Heart right ventricle (tissue), 16 donors: ENCODE measurements around the gene ITPKB. TPM values are rescaled to one million over a fixed set of nuclear protein-coding genes. Genes with fewer than 3 reads are reported as not detected.

Experiments used
- ATAC-seq, 8 donors: fragments of 200-7000 bp; cut with Tn5 transposase; one replicate each; pipeline ENCODE4 v1.9.1; 2020; ENCODE audit warnings: mild to moderate bottlenecking in 8 of 8, moderate library complexity in 8 of 8, moderate number of reproducible peaks in 1 of 8
- DNase-seq, 2 donors: peaks; one replicate each; pipeline ENCODE4 v3.0.0-alpha.2; 2020
- H3K27ac ChIP-seq, 10 donors: fragments of 200-600 bp; sonication (generic) in 2 of 10; one replicate each; pipeline versions ENCODE4 v1.5.0 to v1.8.0; 2020 to 2022; ENCODE audit warnings: mild to moderate bottlenecking in 3 of 10
- H3K27me3 ChIP-seq, 7 donors: fragments of 200-600 bp; one replicate each; pipeline ENCODE4 v1.8.0; 2021 to 2022; ENCODE audit warnings: mild to moderate bottlenecking in 2 of 7
- H3K36me3 ChIP-seq, 9 donors: fragments of 200-600 bp; sonication (generic) in 1 of 9; one replicate each; pipeline versions ENCODE4 v1.5.0 to v1.8.0; 2020 to 2022; ENCODE audit warnings: mild to moderate bottlenecking in 2 of 9
- H3K4me1 ChIP-seq, 9 donors: fragments of 200-600 bp; sonication (generic) in 1 of 9; one replicate each; pipeline versions ENCODE4 v1.5.0 to v1.8.0; 2020 to 2022; ENCODE audit warnings: mild to moderate bottlenecking in 4 of 9
- H3K4me3 ChIP-seq, 10 donors: fragments of 200-600 bp; sonication (generic) in 2 of 10; one replicate each; pipeline versions ENCODE4 v1.5.0 to v1.8.0; 2020 to 2022; ENCODE audit warnings: mild to moderate bottlenecking in 7 of 10, moderate library complexity in 2 of 10
- H3K9me3 ChIP-seq, 11 donors: fragments of 200-600 bp in 10 of 11; sonication (generic) in 2 of 11; one replicate each; pipeline versions ENCODE4 v1.5.0 to v1.8.0; 2013 to 2022; ENCODE audit warnings: mild to moderate bottlenecking in 2 of 11, control low read depth in 1 of 11, moderate library complexity in 1 of 11
- WGBS, 2 donors: extraction: QIAGEN DNeasy Blood & Tissue Kit; methylation state at CpG; one replicate each; pipeline ENCODE4 v1.1.7; 2013; ENCODE audit warnings: inconsistent platforms in 1 of 2; 5-methylcytosine and 5-hydroxymethylcytosine counted together
- intact Hi-C, 10 donors: fragments of 100-400 bp; cut with DNase I; formaldehyde crosslinking; loops; one replicate each; pipeline versions ENCODE4 v1.11.1 to v1.14.2; 2022
- polyA plus RNA-seq, 2 donors: library from polyadenylated mRNA; stranded (reverse); fragments of 200-250 nt; gene quantifications; one replicate each; pipeline ENCODE4 v1.2.3, GENCODE V29; 2013
- total RNA-seq, 10 donors: library from RNA; stranded (reverse); fragmentation: NEBNext Ultra II Directional in 3 of 10; extraction: Animal tissue kit (Norgen Biotek cat#: 25700) in 3 of 10; gene quantifications; one replicate each; pipeline versions ENCODE4 v1.2.1 to v1.2.4, GENCODE V29; 2021 to 2023
- TF ChIP-seq, protein P1 (sequence below), 9 donors: fragments of 200-600 bp; sonication (generic) in 2 of 9; IDR thresholded peaks; one replicate each; pipeline versions ENCODE4 v1.5.0 to v1.8.0; 2021 to 2022; ENCODE audit warnings: antibody characterized with exemption in 9 of 9, mild to moderate bottlenecking in 5 of 9, moderate library complexity in 1 of 9
- donor health status: Arrhythmogenic right ventricular cardiomyopathy.
- donor health status: ischemic (EF 13 %, LVEDD 7.1; RV severe dilation, severe dysfunction).
- donor health status: healthy with polysubstance abuse.
- donor health status: DM: no; HTN: yes; CAD: no.
- donor health status: DM: no; HTN: no; CAD: no.
- donor health status: ischemic (EF 25% LVEDD 6.9; RV normal size, moderate dysfunction).
- donor health status: ischemic (EF 25% LVEDD 5.7; RV mildly dilated, moderate dysfunction).
- donor health status: healthy.
- donor health status: DM: yes; HTN: yes; CAD: no.
- donor health status: Ischemic cardiomyopathy.
- donor health status: ischemic (EF 35%, LVEDD 5.7; RV mildly dilated, moderate dysfunction).
- donor health status: nonischemic (EF 11% LVEDD 7.7; RV severe dilation, severe dysfunction).
- donor health status: DM: yes; HTN: yes; CAD: no.
- donor health status: PGD.
- donor health status: ischemic (EF 29% LVEDD 5.4; RV normal size, mild dysfunction).
- donor health status: nonischemic (EF 23%, LVEDD 6.1; RV moderate dilation, normal function).

ITPKB gene
- total and polyA plus RNA-seq, 12 donors: 4.5 to 30.5 (median 16.1) TPM

DNA sequence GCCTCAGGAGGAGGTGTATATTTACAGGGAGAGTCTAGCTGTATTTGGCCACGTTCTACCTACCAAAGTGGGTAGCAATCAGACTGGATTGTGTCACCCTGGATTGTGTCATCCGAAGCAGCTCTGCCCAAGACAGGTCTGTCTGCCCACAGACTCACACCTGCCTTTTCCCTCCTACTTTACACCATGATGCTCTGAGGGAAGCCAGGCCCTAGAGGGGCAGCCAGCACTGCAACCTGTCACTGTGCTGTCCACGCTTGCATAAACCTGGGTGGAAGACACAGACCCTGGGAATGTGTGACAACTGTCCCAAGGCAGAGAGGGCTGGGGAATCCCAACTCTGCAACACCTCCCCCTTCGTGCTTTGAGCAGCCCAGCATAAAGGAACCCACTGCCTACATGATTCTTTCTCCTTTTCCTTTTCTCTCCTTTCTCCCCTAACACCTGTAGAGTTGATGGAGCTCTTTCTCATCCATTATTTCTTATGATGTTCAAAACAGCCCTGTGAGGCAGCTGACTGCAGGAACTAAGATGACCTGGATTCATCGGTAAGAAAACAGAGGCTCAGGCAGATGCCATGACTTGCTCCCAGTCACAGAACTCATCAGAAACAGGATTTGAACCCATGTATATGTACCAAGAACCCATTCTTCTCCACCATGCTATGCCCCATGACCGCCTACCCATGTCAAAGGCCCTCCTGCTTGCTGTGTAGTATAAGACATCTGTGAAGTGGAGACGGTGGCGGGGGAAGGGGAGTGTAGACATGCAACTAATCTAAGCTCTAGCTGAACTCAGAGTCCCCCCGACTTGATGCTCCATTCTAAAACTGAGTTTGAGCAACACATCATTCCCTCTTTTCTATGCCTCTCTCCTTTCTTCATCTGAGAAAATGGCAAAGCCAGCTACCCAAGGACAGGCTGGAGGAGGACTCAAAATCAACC lies 55.9 kb downstream of the ITPKB start:
- Histone ChIP-seq H3K27me3 (no peaks in the 10 kb centered on the region), H3K36me3 (peaks cover 0 to 4% (median 0%) of the 10 kb centered on the region in 9 donors), H3K4me1 (peaks cover 0 to 100% (median 74%) of the 10 kb centered on the region in 9 donors), H3K4me3 (no peak overlapping the region), H3K9me3 (no peaks in the 10 kb centered on the region), H3K27ac (peak overlapping the region in 2 of 10 donors; percentile 88 to 92)
- WGBS, 2 donors: 88% methylated on average over 9 of the region's 9 CpGs
- DNase-seq (no peak), ATAC-seq (no peak)
- intact Hi-C loops: loop anchor here in 3 of 10 donors (5.0 to 10.0 kb wide), 2 partner anchors 36 to 48 kb away; no protein-coding TSS in a partner anchor
- TF ChIP-seq, protein P1, sequence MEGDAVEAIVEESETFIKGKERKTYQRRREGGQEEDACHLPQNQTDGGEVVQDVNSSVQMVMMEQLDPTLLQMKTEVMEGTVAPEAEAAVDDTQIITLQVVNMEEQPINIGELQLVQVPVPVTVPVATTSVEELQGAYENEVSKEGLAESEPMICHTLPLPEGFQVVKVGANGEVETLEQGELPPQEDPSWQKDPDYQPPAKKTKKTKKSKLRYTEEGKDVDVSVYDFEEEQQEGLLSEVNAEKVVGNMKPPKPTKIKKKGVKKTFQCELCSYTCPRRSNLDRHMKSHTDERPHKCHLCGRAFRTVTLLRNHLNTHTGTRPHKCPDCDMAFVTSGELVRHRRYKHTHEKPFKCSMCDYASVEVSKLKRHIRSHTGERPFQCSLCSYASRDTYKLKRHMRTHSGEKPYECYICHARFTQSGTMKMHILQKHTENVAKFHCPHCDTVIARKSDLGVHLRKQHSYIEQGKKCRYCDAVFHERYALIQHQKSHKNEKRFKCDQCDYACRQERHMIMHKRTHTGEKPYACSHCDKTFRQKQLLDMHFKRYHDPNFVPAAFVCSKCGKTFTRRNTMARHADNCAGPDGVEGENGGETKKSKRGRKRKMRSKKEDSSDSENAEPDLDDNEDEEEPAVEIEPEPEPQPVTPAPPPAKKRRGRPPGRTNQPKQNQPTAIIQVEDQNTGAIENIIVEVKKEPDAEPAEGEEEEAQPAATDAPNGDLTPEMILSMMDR (IDR thresholded peaks at IDR 0.05): no peak

DNA sequence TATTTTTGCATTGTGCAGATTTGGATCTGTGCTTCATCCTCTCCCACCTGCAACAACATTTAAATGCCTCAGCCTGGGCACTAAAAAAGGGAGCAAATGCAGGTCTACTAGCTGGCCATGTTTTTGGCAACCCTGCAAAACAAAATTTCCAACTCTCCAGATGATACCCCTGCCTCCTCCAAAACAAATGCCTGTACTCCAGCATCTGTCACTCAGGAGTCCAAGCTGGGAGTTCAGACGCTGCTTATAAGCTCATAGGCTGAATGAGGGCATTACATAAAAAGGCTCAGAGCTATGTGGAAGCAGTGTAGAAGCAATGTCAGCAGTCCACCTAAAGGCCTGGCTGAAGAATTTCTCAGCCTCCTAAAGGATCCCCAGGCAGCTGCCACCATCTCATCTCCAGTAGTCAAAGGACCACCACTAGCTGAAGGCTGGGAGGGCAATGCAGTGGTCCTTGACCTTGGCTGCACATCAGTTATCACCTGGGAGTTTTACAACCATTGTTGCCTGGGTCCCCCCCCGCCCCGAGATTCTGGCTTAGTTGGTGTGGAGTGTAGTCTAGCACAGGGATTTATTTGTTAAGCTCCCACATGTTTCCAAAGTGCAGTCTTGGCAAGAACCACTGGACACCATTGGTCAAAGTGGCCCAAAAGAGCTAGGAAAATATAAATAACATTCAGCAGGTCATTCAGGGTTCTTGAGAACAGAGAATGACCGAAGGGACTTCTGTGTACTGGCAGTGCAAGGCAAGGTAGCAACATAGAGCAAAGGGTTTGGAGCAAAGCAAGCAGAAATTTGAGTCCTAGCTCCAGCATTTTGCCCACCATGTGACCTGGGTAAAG lies 57.2 kb downstream of the ITPKB start:
- WGBS, 2 donors: 68 to 74% methylated on average over 4 of the region's 4 CpGs
- TF ChIP-seq, protein P1 (IDR thresholded peaks at IDR 0.05): no peak
- peaks cover 0 to 100% (median 74%) of the 10 kb centered on the region in 9 donors for H3K4me1 ChIP-seq
- DNase-seq (no peak), ATAC-seq (no peak)
- H3K36me3 ChIP-seq: peaks cover 0 to 4% (median 0%) of the 10 kb centered on the region in 9 donors
- H3K9me3 ChIP-seq: no peaks in the 10 kb centered on the region
- peak overlapping the region in 6 of 10 donors; percentile 40 to 93 (median 90) for H3K27ac ChIP-seq
- intact Hi-C loops: loop anchor here in 3 of 10 donors (5.0 to 10.0 kb wide), 2 partner anchors 35 to 47 kb away; no protein-coding TSS in a partner anchor
- H3K27me3 ChIP-seq: no peaks in the 10 kb centered on the region
- no peak overlapping the region for H3K4me3 ChIP-seq

DNA sequence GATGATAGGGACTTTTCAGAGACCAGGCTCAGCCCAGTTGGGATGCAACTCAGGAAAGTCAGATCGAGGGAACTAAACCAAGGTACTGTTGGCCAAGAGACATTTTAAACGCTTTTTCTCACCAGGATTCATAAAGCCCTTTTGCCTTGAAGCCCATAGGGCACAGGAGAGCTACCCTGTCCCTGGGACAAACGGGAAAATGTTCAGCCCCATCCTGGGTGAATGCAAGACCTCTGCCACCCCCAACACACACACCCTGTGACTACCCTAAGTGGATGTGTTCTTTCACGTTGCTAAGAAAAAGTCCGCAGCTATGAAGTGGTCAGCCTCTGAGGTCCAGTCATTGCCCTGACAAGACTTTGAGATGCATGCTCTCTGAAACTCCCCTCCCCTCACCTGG lies 58.4 kb downstream of the ITPKB start:
- Histone ChIP-seq H3K9me3 (no peaks in the 10 kb centered on the region), H3K36me3 (peaks cover 0 to 4% (median 0%) of the 10 kb centered on the region in 9 donors), H3K4me1 (peaks cover 0 to 100% (median 77%) of the 10 kb centered on the region in 9 donors), H3K27ac (peak overlapping the region; percentile 42 to 93 (median 90)), H3K27me3 (no peaks in the 10 kb centered on the region), H3K4me3 (peak overlapping the region in 8 of 10 donors; percentile 0 to 52 (median 48))
- WGBS, 2 donors: 58 to 62% methylated on average over 5 of the region's 5 CpGs
- ATAC-seq (no peak), DNase-seq (no peak)
- intact Hi-C loops: loop anchor here in 3 of 10 donors (5.0 to 10.0 kb wide), 2 partner anchors 33 to 46 kb away; no protein-coding TSS in a partner anchor
- TF ChIP-seq, protein P1 (IDR thresholded peaks at IDR 0.05): no peak
